ENCODE measurements around the gene TP53RK. TPM values are rescaled to one million over a fixed set of nuclear protein-coding genes. Genes with fewer than 3 reads are reported as not detected.
A peak's percentile ranks its signal among the peaks of the same experiment; 100 is the strongest.

TP53RK gene
- total RNA-seq, 1 donor from 2014 or later = 13.6 TPM

DNA sequence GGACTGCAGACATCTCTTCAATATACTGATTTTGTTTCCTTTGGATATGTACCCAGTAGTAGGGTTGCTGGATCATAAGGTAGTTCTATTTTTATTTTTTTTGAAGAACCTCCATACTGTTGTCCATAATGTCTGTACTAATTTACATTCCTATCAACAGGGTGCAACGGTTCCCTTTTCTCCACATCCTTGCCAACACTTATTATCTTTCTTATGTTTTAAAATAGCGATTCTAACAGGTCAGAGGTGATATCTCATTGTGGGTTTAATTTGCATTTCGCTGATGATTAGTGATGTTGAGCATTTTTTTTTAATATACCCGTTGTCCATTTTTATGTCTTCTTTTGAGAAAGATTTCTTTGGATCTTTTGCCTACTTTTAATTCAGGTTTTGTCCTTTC is 2.0 kb upstream of the TP53RK start:
- Mint-ChIP-seq H3K4me3 (ENCODE audit: unreplicated experiment) (no peak overlapping the region), H3K9me3 (ENCODE audit: unreplicated experiment) (peaks cover 3% of the 10 kb centered on the region), H3K27me3 (ENCODE audit: unreplicated experiment) (no peaks in the 10 kb centered on the region), H3K36me3 (ENCODE audit: unreplicated experiment) (peaks cover 4% of the 10 kb centered on the region), H3K27ac (ENCODE audit: unreplicated experiment) (no peak overlapping the region), H3K4me1 (ENCODE audit: unreplicated experiment) (peaks cover 19% of the 10 kb centered on the region)
- TF ChIP-seq, protein P1, sequence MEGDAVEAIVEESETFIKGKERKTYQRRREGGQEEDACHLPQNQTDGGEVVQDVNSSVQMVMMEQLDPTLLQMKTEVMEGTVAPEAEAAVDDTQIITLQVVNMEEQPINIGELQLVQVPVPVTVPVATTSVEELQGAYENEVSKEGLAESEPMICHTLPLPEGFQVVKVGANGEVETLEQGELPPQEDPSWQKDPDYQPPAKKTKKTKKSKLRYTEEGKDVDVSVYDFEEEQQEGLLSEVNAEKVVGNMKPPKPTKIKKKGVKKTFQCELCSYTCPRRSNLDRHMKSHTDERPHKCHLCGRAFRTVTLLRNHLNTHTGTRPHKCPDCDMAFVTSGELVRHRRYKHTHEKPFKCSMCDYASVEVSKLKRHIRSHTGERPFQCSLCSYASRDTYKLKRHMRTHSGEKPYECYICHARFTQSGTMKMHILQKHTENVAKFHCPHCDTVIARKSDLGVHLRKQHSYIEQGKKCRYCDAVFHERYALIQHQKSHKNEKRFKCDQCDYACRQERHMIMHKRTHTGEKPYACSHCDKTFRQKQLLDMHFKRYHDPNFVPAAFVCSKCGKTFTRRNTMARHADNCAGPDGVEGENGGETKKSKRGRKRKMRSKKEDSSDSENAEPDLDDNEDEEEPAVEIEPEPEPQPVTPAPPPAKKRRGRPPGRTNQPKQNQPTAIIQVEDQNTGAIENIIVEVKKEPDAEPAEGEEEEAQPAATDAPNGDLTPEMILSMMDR (IDR thresholded peaks at IDR 0.05) = no peak
- DNase-seq (ENCODE audit: extremely low spot score, unreplicated experiment) = no peak

DNA sequence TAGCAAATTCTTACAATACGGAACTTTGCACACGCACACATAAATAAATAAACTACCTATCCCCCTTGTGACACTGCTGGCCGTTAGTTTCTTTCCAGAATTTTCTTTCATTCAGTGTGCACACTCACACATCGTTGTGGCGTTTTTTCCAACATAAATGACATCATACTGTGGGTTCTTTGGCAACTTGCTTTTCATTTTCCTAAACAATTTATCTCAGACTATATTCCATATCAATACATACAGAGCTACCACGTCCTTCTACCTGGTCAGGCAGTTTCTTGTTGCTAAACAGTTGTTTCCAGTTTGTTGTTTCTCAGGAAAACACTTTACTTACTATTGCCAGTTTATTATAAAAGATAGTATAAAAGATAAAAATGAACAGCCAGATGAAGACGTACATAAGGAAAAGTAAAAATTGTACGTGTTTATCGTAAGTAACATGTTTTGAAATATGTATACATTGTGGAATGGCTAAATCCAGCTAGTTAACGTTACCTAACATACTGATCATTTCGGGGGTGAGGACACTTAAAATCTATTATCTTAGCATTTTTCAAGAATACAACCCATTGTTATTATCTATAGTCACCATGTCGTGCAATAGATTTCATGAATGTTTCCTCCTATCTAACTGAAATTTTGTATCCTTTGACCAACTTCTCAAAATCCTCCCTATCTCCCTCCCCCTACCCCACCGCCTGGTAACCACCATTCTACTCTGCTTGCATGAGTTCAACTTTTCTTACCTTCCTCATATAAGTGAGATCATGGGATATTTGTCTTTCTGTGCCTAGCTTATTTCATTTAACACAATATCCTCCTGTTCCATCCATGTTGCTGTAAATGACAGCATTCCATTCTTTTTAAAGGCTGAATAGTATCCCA is 1.2 kb upstream of the TP53RK start:
- peak overlapping the region; percentile 92 for H3K27ac Mint-ChIP-seq (ENCODE audit: unreplicated experiment)
- no peak for DNase-seq (ENCODE audit: extremely low spot score, unreplicated experiment)
- peak overlapping the region; percentile 87 for H3K4me3 Mint-ChIP-seq (ENCODE audit: unreplicated experiment)

DNA sequence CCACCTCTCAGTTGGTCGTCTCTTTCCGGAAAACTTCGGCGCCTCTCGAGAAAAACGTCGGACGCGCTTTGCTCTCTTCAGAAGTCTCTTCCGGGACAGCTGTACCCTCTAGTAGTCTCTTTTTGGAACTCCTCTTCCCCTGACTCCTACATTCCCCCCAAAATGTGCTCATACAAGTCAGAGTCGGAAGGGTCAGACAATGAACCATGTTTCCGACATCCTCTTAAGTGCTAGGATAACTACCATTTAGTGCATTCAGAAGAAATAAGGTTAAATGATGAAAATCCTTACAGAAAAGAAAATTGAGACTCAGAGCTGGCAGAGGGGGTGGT is 476 bp upstream of the TP53RK start:
- Mint-ChIP-seq H3K27me3 (ENCODE audit: unreplicated experiment) (no peaks in the 10 kb centered on the region), H3K4me1 (ENCODE audit: unreplicated experiment) (peaks cover 19% of the 10 kb centered on the region), H3K36me3 (ENCODE audit: unreplicated experiment) (peaks cover 12% of the 10 kb centered on the region), H3K27ac (ENCODE audit: unreplicated experiment) (peak overlapping the region; percentile 92), H3K9me3 (ENCODE audit: unreplicated experiment) (peaks cover 3% of the 10 kb centered on the region), H3K4me3 (ENCODE audit: unreplicated experiment) (peak overlapping the region; percentile 87)
- no peak for DNase-seq (ENCODE audit: extremely low spot score, unreplicated experiment)
- TF ChIP-seq, protein P1 (IDR thresholded peaks at IDR 0.05) = no peak

More for the DNA sequence above, 1.2 kb upstream of the TP53RK start:
- H3K9me3 Mint-ChIP-seq (ENCODE audit: unreplicated experiment) = peaks cover 3% of the 10 kb centered on the region
- H3K4me1 Mint-ChIP-seq (ENCODE audit: unreplicated experiment) = peaks cover 19% of the 10 kb centered on the region
- no peaks in the 10 kb centered on the region for H3K27me3 Mint-ChIP-seq (ENCODE audit: unreplicated experiment)
- TF ChIP-seq, protein P1 (IDR thresholded peaks at IDR 0.05) = no peak
- H3K36me3 Mint-ChIP-seq (ENCODE audit: unreplicated experiment) = peaks cover 9% of the 10 kb centered on the region

DNA sequence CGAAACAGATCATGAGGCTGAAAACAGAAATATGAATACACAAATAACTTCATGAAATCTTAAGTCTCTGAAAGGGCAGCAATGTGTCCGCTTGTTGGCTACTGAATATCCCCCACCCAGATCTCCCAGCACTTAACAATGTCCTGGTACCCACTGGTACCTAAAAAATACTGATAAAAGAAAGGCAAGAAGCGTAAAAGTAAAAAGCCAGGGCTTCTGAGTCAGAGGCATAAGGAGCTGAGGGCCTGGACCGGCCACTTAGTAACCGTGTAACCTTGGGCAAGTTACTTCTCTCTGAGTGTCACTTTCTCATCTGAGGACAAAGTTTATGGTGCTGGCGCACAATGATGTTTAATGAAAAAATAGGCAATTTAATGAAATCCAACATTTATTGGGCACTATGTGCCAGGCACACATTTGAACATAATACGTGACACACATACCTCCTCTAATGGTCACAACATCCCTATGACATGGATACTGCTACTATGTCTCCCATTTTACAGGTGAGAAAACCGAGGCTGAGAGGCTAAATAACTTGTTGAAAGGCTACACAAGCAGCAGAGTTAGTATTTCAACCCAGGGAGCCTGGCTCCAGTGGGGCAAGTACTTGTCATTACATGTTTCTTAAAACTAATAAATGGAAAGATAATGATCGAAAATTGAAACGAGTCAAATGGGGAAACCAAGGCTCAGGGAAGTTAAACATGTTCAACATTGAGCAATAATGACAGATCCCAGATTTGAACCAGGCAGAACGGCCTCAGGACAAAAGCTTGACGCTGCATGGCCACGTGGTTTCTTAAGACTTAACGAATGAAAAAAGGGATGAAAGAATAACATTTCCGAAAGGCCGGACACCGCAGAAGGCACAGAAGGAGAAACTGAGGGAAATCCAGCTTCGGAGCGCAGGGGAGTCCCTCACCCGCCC is 828 bp downstream of the TP53RK start:
- Mint-ChIP-seq H3K27ac (ENCODE audit: unreplicated experiment) (peak overlapping the region; percentile 94), H3K27me3 (ENCODE audit: unreplicated experiment) (no peaks in the 10 kb centered on the region), H3K36me3 (ENCODE audit: unreplicated experiment) (peaks cover 12% of the 10 kb centered on the region), H3K4me3 (ENCODE audit: unreplicated experiment) (peak overlapping the region; percentile 87), H3K9me3 (ENCODE audit: unreplicated experiment) (peaks cover 3% of the 10 kb centered on the region), H3K4me1 (ENCODE audit: unreplicated experiment) (peaks cover 32% of the 10 kb centered on the region)
- no peak for DNase-seq (ENCODE audit: extremely low spot score, unreplicated experiment)
- TF ChIP-seq, protein P1 (IDR thresholded peaks at IDR 0.05) = no peak

Data from osteocyte (in vitro differentiated cells).